ENCODE results near the gene CLCA4.

The CLCA4 gene

DNA sequence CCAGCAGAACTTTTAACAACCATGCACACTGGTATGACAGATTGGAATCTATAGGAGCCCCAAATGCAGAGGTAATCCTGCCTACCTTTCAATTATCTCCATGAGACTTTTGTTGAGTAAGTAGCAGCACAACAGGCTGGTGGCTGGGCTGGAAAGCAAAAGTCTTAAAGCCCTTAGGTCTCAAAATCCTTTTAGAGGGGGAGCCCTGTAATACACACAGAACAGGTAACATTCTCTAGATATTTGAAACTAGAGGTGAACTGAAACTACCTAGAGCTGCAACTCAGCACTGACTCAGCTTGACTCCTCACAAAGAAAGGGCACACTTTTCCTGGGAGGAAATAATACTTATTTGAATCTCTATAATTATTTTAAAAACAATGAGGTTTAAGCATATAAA lies 71.5 kb downstream of the CLCA4 start:
- no peak for DNase-seq (ENCODE audit: low read depth)

GRCh38 chr1:86619313-86619712 lies 72.4 kb downstream of the CLCA4 start:
- no peak for DNase-seq (ENCODE audit: low read depth)

DNA sequence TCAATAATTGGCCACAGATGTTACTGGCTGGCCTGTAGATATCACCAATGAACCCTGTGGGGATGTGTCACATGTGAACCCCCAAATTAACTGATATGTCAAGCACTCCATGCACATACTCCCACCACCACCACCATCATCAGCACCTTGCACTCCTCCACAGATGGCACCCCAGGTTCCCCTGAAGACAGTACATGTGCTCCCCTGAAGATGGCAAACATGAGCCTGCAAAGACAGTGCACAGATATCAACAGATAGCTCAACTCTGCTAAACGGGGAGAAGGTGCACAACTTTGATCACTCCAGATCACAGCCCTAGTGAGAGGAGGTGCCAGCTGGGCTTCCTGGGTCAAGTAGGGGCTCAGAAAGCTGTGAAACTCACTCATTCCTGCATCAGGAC lies 74.4 kb downstream of the CLCA4 start:
- DNase-seq (ENCODE audit: low read depth): no peak
